ENCODE results near the gene FRYL.

GRCh38 chr4:48801016-48801715 lies 21.1 kb upstream of the FRYL start:
- TF ChIP-seq CTCF (conservative IDR thresholded peaks at IDR 0.05) = no peak
- no peak for TF ChIP-seq EZH2 (IDR thresholded peaks at IDR 0.05; ENCODE audit: low read depth)

All from PC-9 (cell line).